ENCODE results near the gene SLC30A7.
"Not testable (repeated sequence)": the region's sequence is repeated elsewhere in the genome, so short reads cannot be mapped to it uniquely, and the experiment has no call there.

The SLC30A7 gene

GRCh38 chr1:100889007-100889406 lies 6.9 kb upstream of the SLC30A7 start:
- not testable (repeated sequence) for H2AK5ac ChIP-seq (ENCODE audit: low read depth, low read length); H2BK15ac ChIP-seq (ENCODE audit: low read length); H3K27me3 ChIP-seq (ENCODE audit: control insufficient read depth in 3 of 3, insufficient read depth in 3 of 3, low read depth in 1 of 3, low read length in 3 of 3); H3K27ac ChIP-seq (replicated peaks; ENCODE audit: low read length); H2AFZ ChIP-seq (ENCODE audit: low read length); DNase-seq (ENCODE audit: low spot score); H3K4ac ChIP-seq (ENCODE audit: low read length); H4K8ac ChIP-seq (ENCODE audit: low read depth, low read length); H4K91ac ChIP-seq (ENCODE audit: low read depth, low read length, poor library complexity); H2BK12ac ChIP-seq (ENCODE audit: low read length); H3K79me1 ChIP-seq (ENCODE audit: low read depth, low read length); H3K14ac ChIP-seq (ENCODE audit: low read length); H2BK120ac ChIP-seq (ENCODE audit: low read depth, low read length); H3K4me2 ChIP-seq (ENCODE audit: insufficient read depth, low read length, poor library complexity, severe bottlenecking); H2BK5ac ChIP-seq (ENCODE audit: low read length); H3K9ac ChIP-seq (ENCODE audit: low read depth, low read length, poor library complexity); H3K4me3 ChIP-seq (ENCODE audit: low read length in 2 of 2); H3K18ac ChIP-seq (ENCODE audit: low read length); H3K4me1 ChIP-seq (ENCODE audit: control insufficient read depth in 2 of 2, insufficient read depth in 1 of 2, low read depth in 1 of 2, low read length in 2 of 2); H3K23ac ChIP-seq (ENCODE audit: low read depth, low read length, poor library complexity)
- H3K9me3 ChIP-seq (replicated peaks in 1 of 2; ENCODE audit: control insufficient read depth in 2 of 2, insufficient read depth in 1 of 2, low read depth in 1 of 2, low read length in 2 of 2), result peaks cover 10 to 46% of the 10 kb centered on the region in 2 donors
- no CpG with 5 or more reads among the region's 1 CpG for WGBS, 2 donors (ENCODE audit: extremely low coverage in 2 of 2, insufficient read length in 2 of 2, insufficient replicate concordance in 1 of 2)
- peaks cover 6 to 63% of the 10 kb centered on the region in 2 donors for H3K36me3 ChIP-seq (replicated peaks in 1 of 2; ENCODE audit: control insufficient read depth in 2 of 2, insufficient read depth in 2 of 2, low read length in 2 of 2)

- not testable (repeated sequence) for H3K23ac ChIP-seq (ENCODE audit: low read depth, low read length, poor library complexity); H2BK12ac ChIP-seq (ENCODE audit: low read length); H4K8ac ChIP-seq (ENCODE audit: low read depth, low read length); H3K4me2 ChIP-seq (ENCODE audit: insufficient read depth, low read length, poor library complexity, severe bottlenecking); H2BK5ac ChIP-seq (ENCODE audit: low read length); H2BK120ac ChIP-seq (ENCODE audit: low read depth, low read length); H2AFZ ChIP-seq (ENCODE audit: low read length); H3K27ac ChIP-seq (replicated peaks; ENCODE audit: low read length); H3K27me3 ChIP-seq (ENCODE audit: control insufficient read depth in 3 of 3, insufficient read depth in 3 of 3, low read depth in 1 of 3, low read length in 3 of 3); H3K18ac ChIP-seq (ENCODE audit: low read length); DNase-seq (ENCODE audit: low spot score); H4K91ac ChIP-seq (ENCODE audit: low read depth, low read length, poor library complexity); H3K9ac ChIP-seq (ENCODE audit: low read depth, low read length, poor library complexity); H2AK5ac ChIP-seq (ENCODE audit: low read depth, low read length); H3K79me1 ChIP-seq (ENCODE audit: low read depth, low read length); H2BK15ac ChIP-seq (ENCODE audit: low read length); H3K14ac ChIP-seq (ENCODE audit: low read length); H3K4me3 ChIP-seq (ENCODE audit: low read length in 2 of 2); H3K4me1 ChIP-seq (ENCODE audit: control insufficient read depth in 2 of 2, insufficient read depth in 1 of 2, low read depth in 1 of 2, low read length in 2 of 2); H3K4ac ChIP-seq (ENCODE audit: low read length)
- Histone ChIP-seq H3K9me3 (replicated peaks in 1 of 2; ENCODE audit: control insufficient read depth in 2 of 2, insufficient read depth in 1 of 2, low read depth in 1 of 2, low read length in 2 of 2) (peaks cover 10 to 46% of the 10 kb centered on the region in 2 donors), H3K36me3 (replicated peaks in 1 of 2; ENCODE audit: control insufficient read depth in 2 of 2, insufficient read depth in 2 of 2, low read length in 2 of 2) (peaks cover 6 to 62% of the 10 kb centered on the region in 2 donors)
- no CpG with 5 or more reads among the region's 2 CpGs for WGBS, 2 donors (ENCODE audit: extremely low coverage in 2 of 2, insufficient read length in 2 of 2, insufficient replicate concordance in 1 of 2)
Measured at GRCh38 chr1:100889869-100890482, 5.9 kb upstream of the SLC30A7 start.

GRCh38 chr1:100891380-100891779 lies 4.5 kb upstream of the SLC30A7 start:
- no peak overlapping the region for H2BK5ac ChIP-seq (ENCODE audit: low read length)
- peaks cover 0 to 2% of the 10 kb centered on the region in 2 donors for H3K4me1 ChIP-seq (ENCODE audit: control insufficient read depth in 2 of 2, insufficient read depth in 1 of 2, low read depth in 1 of 2, low read length in 2 of 2)
- H2AK5ac ChIP-seq (ENCODE audit: low read depth, low read length), result no peak overlapping the region
- no peak overlapping the region for H3K23ac ChIP-seq (ENCODE audit: low read depth, low read length, poor library complexity)
- H3K4me3 ChIP-seq (ENCODE audit: low read length in 2 of 2), result no peak overlapping the region
- H3K9ac ChIP-seq (ENCODE audit: low read depth, low read length, poor library complexity), result no peak overlapping the region
- no peak overlapping the region for H3K4me2 ChIP-seq (ENCODE audit: insufficient read depth, low read length, poor library complexity, severe bottlenecking)
- H3K18ac ChIP-seq (ENCODE audit: low read length), result no peak overlapping the region
- H3K27me3 ChIP-seq (ENCODE audit: control insufficient read depth in 3 of 3, insufficient read depth in 3 of 3, low read depth in 1 of 3, low read length in 3 of 3), result no peaks in the 10 kb centered on the region
- no peak overlapping the region for H4K91ac ChIP-seq (ENCODE audit: low read depth, low read length, poor library complexity)
- H3K27ac ChIP-seq (replicated peaks; ENCODE audit: low read length), result no peak overlapping the region
- H3K36me3 ChIP-seq (replicated peaks in 1 of 2; ENCODE audit: control insufficient read depth in 2 of 2, insufficient read depth in 2 of 2, low read length in 2 of 2), result peaks cover 6 to 55% of the 10 kb centered on the region in 2 donors
- H3K9me3 ChIP-seq (replicated peaks in 1 of 2; ENCODE audit: control insufficient read depth in 2 of 2, insufficient read depth in 1 of 2, low read depth in 1 of 2, low read length in 2 of 2), result peaks cover 10 to 46% of the 10 kb centered on the region in 2 donors
- no peak overlapping the region for H2BK120ac ChIP-seq (ENCODE audit: low read depth, low read length)
- WGBS, 2 donors (ENCODE audit: extremely low coverage in 2 of 2, insufficient read length in 2 of 2, insufficient replicate concordance in 1 of 2), result no CpG with 5 or more reads among the region's 1 CpG
- no peak overlapping the region for H2BK12ac ChIP-seq (ENCODE audit: low read length)
- no peak overlapping the region for H4K8ac ChIP-seq (ENCODE audit: low read depth, low read length)
- H2BK15ac ChIP-seq (ENCODE audit: low read length), result no peak overlapping the region
- no peak for DNase-seq (ENCODE audit: low spot score)
- H3K14ac ChIP-seq (ENCODE audit: low read length), result no peak overlapping the region
- no peak overlapping the region for H2AFZ ChIP-seq (ENCODE audit: low read length)
- H3K4ac ChIP-seq (ENCODE audit: low read length), result no peak overlapping the region
- H3K79me1 ChIP-seq (ENCODE audit: low read depth, low read length), result peaks cover 4% of the 10 kb centered on the region

GRCh38 chr1:100892554-100892953 lies 3.3 kb upstream of the SLC30A7 start:
- no peak overlapping the region for H3K14ac ChIP-seq (ENCODE audit: low read length)
- H3K27me3 ChIP-seq (ENCODE audit: control insufficient read depth in 3 of 3, insufficient read depth in 3 of 3, low read depth in 1 of 3, low read length in 3 of 3), result no peaks in the 10 kb centered on the region
- H3K79me1 ChIP-seq (ENCODE audit: low read depth, low read length), result peaks cover 4% of the 10 kb centered on the region
- H2AFZ ChIP-seq (ENCODE audit: low read length), result no peak overlapping the region
- H2AK5ac ChIP-seq (ENCODE audit: low read depth, low read length), result no peak overlapping the region
- H2BK5ac ChIP-seq (ENCODE audit: low read length), result no peak overlapping the region
- no peak overlapping the region for H2BK12ac ChIP-seq (ENCODE audit: low read length)
- no peak overlapping the region for H4K8ac ChIP-seq (ENCODE audit: low read depth, low read length)
- no peak overlapping the region for H3K18ac ChIP-seq (ENCODE audit: low read length)
- peaks cover 6 to 48% of the 10 kb centered on the region in 2 donors for H3K36me3 ChIP-seq (replicated peaks in 1 of 2; ENCODE audit: control insufficient read depth in 2 of 2, insufficient read depth in 2 of 2, low read length in 2 of 2)
- H3K9ac ChIP-seq (ENCODE audit: low read depth, low read length, poor library complexity), result no peak overlapping the region
- peaks cover 0 to 9% of the 10 kb centered on the region in 2 donors for H3K4me1 ChIP-seq (ENCODE audit: control insufficient read depth in 2 of 2, insufficient read depth in 1 of 2, low read depth in 1 of 2, low read length in 2 of 2)
- no peak overlapping the region for H3K27ac ChIP-seq (replicated peaks; ENCODE audit: low read length)
- no peak overlapping the region for H3K4me2 ChIP-seq (ENCODE audit: insufficient read depth, low read length, poor library complexity, severe bottlenecking)
- peaks cover 10 to 46% of the 10 kb centered on the region in 2 donors for H3K9me3 ChIP-seq (replicated peaks in 1 of 2; ENCODE audit: control insufficient read depth in 2 of 2, insufficient read depth in 1 of 2, low read depth in 1 of 2, low read length in 2 of 2)
- DNase-seq (ENCODE audit: low spot score), result no peak
- no peak overlapping the region for H3K4me3 ChIP-seq (ENCODE audit: low read length in 2 of 2)
- no peak overlapping the region for H2BK120ac ChIP-seq (ENCODE audit: low read depth, low read length)
- no CpG with 5 or more reads among the region's 3 CpGs for WGBS, 2 donors (ENCODE audit: extremely low coverage in 2 of 2, insufficient read length in 2 of 2, insufficient replicate concordance in 1 of 2)
- no peak overlapping the region for H4K91ac ChIP-seq (ENCODE audit: low read depth, low read length, poor library complexity)
- H2BK15ac ChIP-seq (ENCODE audit: low read length), result no peak overlapping the region
- H3K4ac ChIP-seq (ENCODE audit: low read length), result no peak overlapping the region
- no peak overlapping the region for H3K23ac ChIP-seq (ENCODE audit: low read depth, low read length, poor library complexity)
